Liver (tissue), 9 donors: ENCODE measurements around the gene CYTL1. TPM values are rescaled to one million over a fixed set of nuclear protein-coding genes. Genes with fewer than 3 reads are reported as not detected.

Experiments
- DNase-seq: peaks from one replicate; pipeline ENCODE4 v3.0.0-alpha.2; 2017; ENCODE audit warnings: low spot score
- H3K27ac ChIP-seq, 2 donors: one replicate each; pipeline ENCODE4 v1.7.0; 2013; ENCODE audit warnings: inconsistent platforms in 2 of 2, low read length in 2 of 2, control low read depth in 1 of 2, low read depth in 1 of 2, mild to moderate bottlenecking in 1 of 2
- H3K27me3 ChIP-seq, 4 donors: one replicate each; pipeline versions ENCODE4 v1.6.1 to v1.7.0; 2013; ENCODE audit warnings: low read length in 3 of 4, inconsistent platforms in 1 of 4, mild to moderate bottlenecking in 1 of 4, moderate library complexity in 1 of 4; ENCODE audit not compliant: control insufficient read depth in 4 of 4, insufficient read depth in 4 of 4
- H3K36me3 ChIP-seq, 4 donors: one replicate each; pipeline versions ENCODE4 v1.6.1 to v1.7.0; 2013; ENCODE audit warnings: low read length in 3 of 4, mild to moderate bottlenecking in 3 of 4, low read depth in 1 of 4, moderate library complexity in 1 of 4; ENCODE audit not compliant: control insufficient read depth in 4 of 4, insufficient read depth in 3 of 4
- H3K4me1 ChIP-seq, 4 donors: one replicate each; pipeline versions ENCODE4 v1.6.1 to v1.7.0; 2013; ENCODE audit warnings: low read length in 3 of 4, mild to moderate bottlenecking in 3 of 4, moderate library complexity in 1 of 4; ENCODE audit not compliant: control insufficient read depth in 4 of 4, insufficient read depth in 4 of 4
- H3K4me3 ChIP-seq, 3 donors: one replicate each; pipeline versions ENCODE4 v1.6.1 to v1.7.0; 2013; ENCODE audit warnings: low read length in 3 of 3, control low read depth in 1 of 3, low read depth in 1 of 3, mild to moderate bottlenecking in 1 of 3
- H3K9ac ChIP-seq, 2 donors: one replicate each; pipeline ENCODE4 v1.7.0; 2013; ENCODE audit warnings: low read length in 2 of 2, mild to moderate bottlenecking in 2 of 2, moderate library complexity in 2 of 2, control low read depth in 1 of 2, low read depth in 1 of 2
- H3K9me3 ChIP-seq, 4 donors: one replicate each; pipeline versions ENCODE4 v1.6.1 to v1.7.0; 2013; ENCODE audit warnings: low read length in 3 of 4; ENCODE audit not compliant: control insufficient read depth in 4 of 4
- EGR1 ChIP-seq, 2 donors: IDR thresholded peaks; 2 replicates each; pipeline ENCODE4 v1.6.1; 2016 to 2018; ENCODE audit warnings: antibody characterized with exemption in 2 of 2, low read depth in 2 of 2
- FOXA1 ChIP-seq: IDR thresholded peaks from 2 replicates; pipeline ENCODE4 v1.6.1; 2016; ENCODE audit warnings: antibody characterized with exemption
- HNF4A ChIP-seq, 2 donors: conservative IDR thresholded peaks; 2 replicates each; pipeline ENCODE4 v1.6.1; 2016; ENCODE audit warnings: antibody characterized with exemption in 2 of 2, mild to moderate bottlenecking in 2 of 2
- HNF4G ChIP-seq: IDR thresholded peaks from 2 replicates; pipeline ENCODE4 v1.6.1; 2016; ENCODE audit warnings: antibody characterized with exemption
- NR2F2 ChIP-seq: IDR thresholded peaks from 2 replicates; pipeline ENCODE4 v1.6.1; 2016; ENCODE audit warnings: antibody characterized with exemption
- RAD21 ChIP-seq, 2 donors: IDR thresholded peaks; 2 replicates each; pipeline ENCODE4 v1.6.1; 2016; ENCODE audit warnings: antibody characterized with exemption in 2 of 2, mild to moderate bottlenecking in 2 of 2
- RXRA ChIP-seq, 2 donors: IDR thresholded peaks; 2 replicates each; pipeline ENCODE4 v1.6.1; 2017 to 2018; ENCODE audit warnings: antibody characterized with exemption in 2 of 2, mild to moderate bottlenecking in 1 of 2
- SP1 ChIP-seq: IDR thresholded peaks from 2 replicates; pipeline ENCODE4 v1.6.1; 2018; ENCODE audit warnings: antibody characterized with exemption, mild to moderate bottlenecking
- TAF1 ChIP-seq: conservative IDR thresholded peaks from 2 replicates; pipeline ENCODE4 v1.6.1; 2016; ENCODE audit warnings: antibody characterized with exemption, mild to moderate bottlenecking
- YY1 ChIP-seq: IDR thresholded peaks from 2 replicates; pipeline ENCODE4 v1.6.1; 2016; ENCODE audit warnings: antibody characterized with exemption, mild to moderate bottlenecking
- WGBS: extraction: QIAGEN DNeasy Blood & Tissue Kit; methylation state at CpG from one replicate; pipeline ENCODE4 v1.1.7; 2013; 5-methylcytosine and 5-hydroxymethylcytosine counted together
- polyA plus RNA-seq, 2 donors: library from polyadenylated mRNA; stranded (reverse) in 1 of 2; unstranded in 1 of 2; fragments of 200-250 nt in 1 of 2; fragments of >200 nt in 1 of 2; fragmentation: Nextera tagmentation in 1 of 2; extraction: Ambion mirVana in 1 of 2; gene quantifications; one replicate each; pipeline versions ENCODE4 v1.2.1 to v1.2.3, GENCODE V29; 2013 to 2015
- total RNA-seq, 2 donors: library from RNA; depleted of rRNA; stranded (reverse); fragments of >200 nt; gene quantifications; one replicate each; pipeline ENCODE4 v1.2.3, GENCODE V29; 2014
- TF ChIP-seq, protein P1 (sequence below): IDR thresholded peaks from 2 replicates; pipeline ENCODE4 v1.6.1; 2016; ENCODE audit warnings: antibody characterized with exemption
- TF ChIP-seq, protein P2 (sequence below): IDR thresholded peaks from 2 replicates; pipeline ENCODE4 v1.6.1; 2016; ENCODE audit warnings: antibody characterized with exemption
- TF ChIP-seq, protein P3 (sequence below): fragments of 150-350 bp; IDR thresholded peaks from 2 replicates; pipeline ENCODE4 v1.5.1; 2017; ENCODE audit warnings: improper control_type of control experiment, low read depth, low read length; ENCODE audit not compliant: missing input control
- TF ChIP-seq, protein P4 (sequence below): IDR thresholded peaks from 2 replicates; pipeline ENCODE4 v1.6.1; 2016; ENCODE audit warnings: antibody characterized with exemption
- TF ChIP-seq, protein P5 (sequence below): IDR thresholded peaks from 2 replicates; pipeline ENCODE4 v1.6.1; 2016; ENCODE audit warnings: antibody characterized with exemption, mild to moderate bottlenecking
- donor health status: healthy.
- donor health status: healthy.
- donor health status: healthy.
- donor health status: healthy.
- donor health status: healthy.

CYTL1 gene
- total and polyA plus RNA-seq, 4 donors: 0.13 to 4.6 TPM; not detected in 2

DNA sequence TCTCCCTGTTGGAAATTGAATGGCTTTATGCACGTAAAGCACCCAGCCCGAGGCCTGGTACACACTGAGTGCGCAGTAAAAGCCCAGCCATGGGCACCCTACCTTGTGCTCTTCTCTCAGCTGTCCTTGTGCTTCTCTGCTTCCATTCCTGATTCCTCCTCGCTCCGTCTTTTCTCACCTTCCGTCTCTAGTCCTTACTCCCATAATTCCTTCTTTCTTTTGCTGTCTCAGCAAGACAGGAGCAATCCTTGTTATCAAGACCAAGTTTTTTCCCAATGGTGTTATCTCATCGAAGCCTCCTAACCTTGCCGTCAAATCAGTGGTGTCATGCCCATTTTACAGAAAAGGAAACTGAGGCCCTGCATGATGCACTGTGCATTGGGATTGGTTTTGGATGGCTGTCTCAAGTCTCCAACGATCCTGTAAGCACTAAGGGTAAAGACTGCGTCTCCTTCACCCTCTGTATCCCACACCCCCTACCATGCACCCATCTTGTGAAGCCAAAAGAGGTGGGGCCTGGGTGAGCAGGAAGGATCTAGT is 30.1 kb downstream of the CYTL1 start:
- Histone ChIP-seq H3K4me1 (no peaks in the 10 kb centered on the region), H3K9me3 (no peaks in the 10 kb centered on the region), H3K27ac (no peak overlapping the region), H3K27me3 (no peaks in the 10 kb centered on the region), H3K36me3 (no peaks in the 10 kb centered on the region), H3K4me3 (no peak overlapping the region), H3K9ac (no peak overlapping the region)
- no peak for TF ChIP-seq EGR1 (IDR thresholded peaks at IDR 0.05; ENCODE audit: low read depth in 2 of 2)
- 81% methylated on average over 10 of the region's 10 CpGs for WGBS
- DNase-seq: no peak

DNA sequence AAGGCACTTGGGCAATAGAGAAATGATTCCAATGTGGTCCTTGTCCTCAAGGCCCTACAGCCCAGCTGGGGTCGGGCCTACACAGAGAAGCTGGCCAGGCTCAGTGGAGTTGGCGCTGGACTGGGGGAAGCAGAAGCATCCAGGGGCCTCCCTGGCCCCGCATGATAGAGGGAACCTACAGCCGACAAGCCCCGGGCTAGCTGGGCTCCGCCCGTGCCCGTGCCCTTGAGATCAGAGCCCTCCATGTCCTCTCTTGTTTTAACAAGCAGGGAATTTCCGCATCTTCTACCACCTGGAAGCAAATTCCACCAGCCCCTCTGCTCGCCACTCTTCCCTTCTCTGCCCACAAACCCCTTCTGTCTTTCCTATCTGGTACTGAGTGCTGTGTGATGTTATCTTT is 31.6 kb downstream of the CYTL1 start:
- TF ChIP-seq TAF1 (no peak), SP1 (no peak), NR2F2 (no peak), YY1 (no peak), FOXA1 (no peak), RXRA (IDR thresholded peaks at IDR 0.05) (no peak), EGR1 (IDR thresholded peaks at IDR 0.05; ENCODE audit: low read depth in 2 of 2) (no peak), RAD21 (IDR thresholded peaks at IDR 0.05) (no peak), HNF4A (conservative IDR thresholded peaks at IDR 0.05) (no peak), HNF4G (no peak)
- TF ChIP-seq, protein P1, sequence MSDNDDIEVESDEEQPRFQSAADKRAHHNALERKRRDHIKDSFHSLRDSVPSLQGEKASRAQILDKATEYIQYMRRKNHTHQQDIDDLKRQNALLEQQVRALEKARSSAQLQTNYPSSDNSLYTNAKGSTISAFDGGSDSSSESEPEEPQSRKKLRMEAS: no peak
- TF ChIP-seq, protein P2, sequence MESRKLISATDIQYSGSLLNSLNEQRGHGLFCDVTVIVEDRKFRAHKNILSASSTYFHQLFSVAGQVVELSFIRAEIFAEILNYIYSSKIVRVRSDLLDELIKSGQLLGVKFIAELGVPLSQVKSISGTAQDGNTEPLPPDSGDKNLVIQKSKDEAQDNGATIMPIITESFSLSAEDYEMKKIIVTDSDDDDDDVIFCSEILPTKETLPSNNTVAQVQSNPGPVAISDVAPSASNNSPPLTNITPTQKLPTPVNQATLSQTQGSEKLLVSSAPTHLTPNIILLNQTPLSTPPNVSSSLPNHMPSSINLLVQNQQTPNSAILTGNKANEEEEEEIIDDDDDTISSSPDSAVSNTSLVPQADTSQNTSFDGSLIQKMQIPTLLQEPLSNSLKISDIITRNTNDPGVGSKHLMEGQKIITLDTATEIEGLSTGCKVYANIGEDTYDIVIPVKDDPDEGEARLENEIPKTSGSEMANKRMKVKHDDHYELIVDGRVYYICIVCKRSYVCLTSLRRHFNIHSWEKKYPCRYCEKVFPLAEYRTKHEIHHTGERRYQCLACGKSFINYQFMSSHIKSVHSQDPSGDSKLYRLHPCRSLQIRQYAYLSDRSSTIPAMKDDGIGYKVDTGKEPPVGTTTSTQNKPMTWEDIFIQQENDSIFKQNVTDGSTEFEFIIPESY: no peak
- TF ChIP-seq, protein P3, sequence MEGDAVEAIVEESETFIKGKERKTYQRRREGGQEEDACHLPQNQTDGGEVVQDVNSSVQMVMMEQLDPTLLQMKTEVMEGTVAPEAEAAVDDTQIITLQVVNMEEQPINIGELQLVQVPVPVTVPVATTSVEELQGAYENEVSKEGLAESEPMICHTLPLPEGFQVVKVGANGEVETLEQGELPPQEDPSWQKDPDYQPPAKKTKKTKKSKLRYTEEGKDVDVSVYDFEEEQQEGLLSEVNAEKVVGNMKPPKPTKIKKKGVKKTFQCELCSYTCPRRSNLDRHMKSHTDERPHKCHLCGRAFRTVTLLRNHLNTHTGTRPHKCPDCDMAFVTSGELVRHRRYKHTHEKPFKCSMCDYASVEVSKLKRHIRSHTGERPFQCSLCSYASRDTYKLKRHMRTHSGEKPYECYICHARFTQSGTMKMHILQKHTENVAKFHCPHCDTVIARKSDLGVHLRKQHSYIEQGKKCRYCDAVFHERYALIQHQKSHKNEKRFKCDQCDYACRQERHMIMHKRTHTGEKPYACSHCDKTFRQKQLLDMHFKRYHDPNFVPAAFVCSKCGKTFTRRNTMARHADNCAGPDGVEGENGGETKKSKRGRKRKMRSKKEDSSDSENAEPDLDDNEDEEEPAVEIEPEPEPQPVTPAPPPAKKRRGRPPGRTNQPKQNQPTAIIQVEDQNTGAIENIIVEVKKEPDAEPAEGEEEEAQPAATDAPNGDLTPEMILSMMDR: no peak
- TF ChIP-seq, protein P4, sequence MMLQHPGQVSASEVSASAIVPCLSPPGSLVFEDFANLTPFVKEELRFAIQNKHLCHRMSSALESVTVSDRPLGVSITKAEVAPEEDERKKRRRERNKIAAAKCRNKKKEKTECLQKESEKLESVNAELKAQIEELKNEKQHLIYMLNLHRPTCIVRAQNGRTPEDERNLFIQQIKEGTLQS: no peak
- TF ChIP-seq, protein P5, sequence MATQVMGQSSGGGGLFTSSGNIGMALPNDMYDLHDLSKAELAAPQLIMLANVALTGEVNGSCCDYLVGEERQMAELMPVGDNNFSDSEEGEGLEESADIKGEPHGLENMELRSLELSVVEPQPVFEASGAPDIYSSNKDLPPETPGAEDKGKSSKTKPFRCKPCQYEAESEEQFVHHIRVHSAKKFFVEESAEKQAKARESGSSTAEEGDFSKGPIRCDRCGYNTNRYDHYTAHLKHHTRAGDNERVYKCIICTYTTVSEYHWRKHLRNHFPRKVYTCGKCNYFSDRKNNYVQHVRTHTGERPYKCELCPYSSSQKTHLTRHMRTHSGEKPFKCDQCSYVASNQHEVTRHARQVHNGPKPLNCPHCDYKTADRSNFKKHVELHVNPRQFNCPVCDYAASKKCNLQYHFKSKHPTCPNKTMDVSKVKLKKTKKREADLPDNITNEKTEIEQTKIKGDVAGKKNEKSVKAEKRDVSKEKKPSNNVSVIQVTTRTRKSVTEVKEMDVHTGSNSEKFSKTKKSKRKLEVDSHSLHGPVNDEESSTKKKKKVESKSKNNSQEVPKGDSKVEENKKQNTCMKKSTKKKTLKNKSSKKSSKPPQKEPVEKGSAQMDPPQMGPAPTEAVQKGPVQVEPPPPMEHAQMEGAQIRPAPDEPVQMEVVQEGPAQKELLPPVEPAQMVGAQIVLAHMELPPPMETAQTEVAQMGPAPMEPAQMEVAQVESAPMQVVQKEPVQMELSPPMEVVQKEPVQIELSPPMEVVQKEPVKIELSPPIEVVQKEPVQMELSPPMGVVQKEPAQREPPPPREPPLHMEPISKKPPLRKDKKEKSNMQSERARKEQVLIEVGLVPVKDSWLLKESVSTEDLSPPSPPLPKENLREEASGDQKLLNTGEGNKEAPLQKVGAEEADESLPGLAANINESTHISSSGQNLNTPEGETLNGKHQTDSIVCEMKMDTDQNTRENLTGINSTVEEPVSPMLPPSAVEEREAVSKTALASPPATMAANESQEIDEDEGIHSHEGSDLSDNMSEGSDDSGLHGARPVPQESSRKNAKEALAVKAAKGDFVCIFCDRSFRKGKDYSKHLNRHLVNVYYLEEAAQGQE: no peak
- H3K27ac ChIP-seq: no peak overlapping the region
- no peak for DNase-seq
- H3K27me3 ChIP-seq: no peaks in the 10 kb centered on the region
- no peak overlapping the region for H3K9ac ChIP-seq
- H3K4me3 ChIP-seq: no peak overlapping the region
- 85% methylated on average over 10 of the region's 10 CpGs for WGBS
- H3K36me3 ChIP-seq: no peaks in the 10 kb centered on the region
- H3K9me3 ChIP-seq: no peaks in the 10 kb centered on the region
- H3K4me1 ChIP-seq: no peaks in the 10 kb centered on the region
